ENCODE results near the gene DLG2.

The DLG2 gene

GRCh38 chr11:84763931-84764330, 863.2 kb downstream of the DLG2 start:
- no peak for DNase-seq (ENCODE audit: low read depth)

- DNase-seq (ENCODE audit: low read depth), result no peak
Observed at GRCh38 chr11:84757711-84758110, 869.4 kb downstream of the DLG2 start.

- no peak for DNase-seq (ENCODE audit: low read depth)
Observed at GRCh38 chr11:84751371-84751770, 875.8 kb downstream of the DLG2 start.

GRCh38 chr11:84747871-84748270, 879.3 kb downstream of the DLG2 start:
- no peak for DNase-seq (ENCODE audit: low read depth)

GRCh38 chr11:84740050-84740449, 887.1 kb downstream of the DLG2 start:
- DNase-seq (ENCODE audit: low read depth), result no peak

GRCh38 chr11:84724256-84724655, 902.9 kb downstream of the DLG2 start:
- DNase-seq (ENCODE audit: low read depth), result no peak

GRCh38 chr11:84722583-84723108, 904.5 kb downstream of the DLG2 start:
- DNase-seq (ENCODE audit: low read depth), result no peak

- DNase-seq (ENCODE audit: low read depth), result no peak
Observed at GRCh38 chr11:84721561-84721961, 905.6 kb downstream of the DLG2 start.

GRCh38 chr11:84720706-84721402, 906.3 kb downstream of the DLG2 start:
- DNase-seq (ENCODE audit: low read depth), result no peak

- DNase-seq (ENCODE audit: low read depth), result no peak
Observed at GRCh38 chr11:84719935-84720577, 907.1 kb downstream of the DLG2 start.

GRCh38 chr11:84714316-84714780, 912.8 kb downstream of the DLG2 start:
- peak; percentile 1 for DNase-seq (ENCODE audit: low read depth)

- no peak for DNase-seq (ENCODE audit: low read depth)
Observed at GRCh38 chr11:84691830-84692229, 935.3 kb downstream of the DLG2 start.

- DNase-seq (ENCODE audit: low read depth), result no peak
Observed at GRCh38 chr11:84687433-84687832, 939.7 kb downstream of the DLG2 start.

GRCh38 chr11:84686716-84687115, 940.4 kb downstream of the DLG2 start:
- DNase-seq (ENCODE audit: low read depth), result no peak

- DNase-seq (ENCODE audit: low read depth), result no peak
Observed at GRCh38 chr11:84685976-84686375, 941.2 kb downstream of the DLG2 start.

- DNase-seq (ENCODE audit: low read depth), result no peak
Observed at GRCh38 chr11:84685149-84685548, 942.0 kb downstream of the DLG2 start.

- DNase-seq (ENCODE audit: low read depth), result no peak
Observed at GRCh38 chr11:84681456-84681855, 945.7 kb downstream of the DLG2 start.

- DNase-seq (ENCODE audit: low read depth), result no peak
Observed at GRCh38 chr11:84675396-84676025, 951.6 kb downstream of the DLG2 start.

GRCh38 chr11:84673753-84674152, 953.4 kb downstream of the DLG2 start:
- no peak for DNase-seq (ENCODE audit: low read depth)

- no peak for DNase-seq (ENCODE audit: low read depth)
Observed at GRCh38 chr11:84671325-84671999, 955.7 kb downstream of the DLG2 start.

- DNase-seq (ENCODE audit: low read depth), result no peak
Observed at GRCh38 chr11:84663731-84664130, 963.4 kb downstream of the DLG2 start.

- DNase-seq (ENCODE audit: low read depth), result no peak
Observed at GRCh38 chr11:84660257-84660977, 966.7 kb downstream of the DLG2 start.
